NCI-H2196 treated with DMSO at 0.1 percent for 48 hours (cell line): ENCODE measurements around the gene REXO4.
"Not testable (repeated sequence)": the region's sequence is repeated elsewhere in the genome, so short reads cannot be mapped to it uniquely, and the experiment has no call there.

Experiments used
- DNase-seq: peaks from one replicate; lab custom pipeline; 2025; ENCODE audit not compliant: unreplicated experiment; lab: John Stamatoyannopoulos, UW

REXO4 gene

GRCh38 chr9:133421615-133422542, 4.1 kb upstream of the REXO4 start, which contains the start of gene ADAMTS13:
TSS of gene ADAMTS13 (plus strand) at chr9:133422367. CDS start at chr9:133422444, 77 bp downstream.
- DNase-seq, result no peak

GRCh38 chr9:133420392-133420827, 2.6 kb upstream of the REXO4 start:
- DNase-seq, result no peak

- no peak for DNase-seq
Measured at GRCh38 chr9:133419005-133419404, 1.2 kb upstream of the REXO4 start.

GRCh38 chr9:133415170-133415569, 2.6 kb downstream of the REXO4 start:
- no peak for DNase-seq

- no peak for DNase-seq
Measured at GRCh38 chr9:133408042-133408441, 9.8 kb downstream of the REXO4 start.

- DNase-seq, result peak; percentile 68
Measured at GRCh38 chr9:133406480-133407307, 11.1 kb downstream of the REXO4 start.

- DNase-seq, result no peak
Measured at GRCh38 chr9:133405508-133406438, 12.0 kb downstream of the REXO4 start.

GRCh38 chr9:133404454-133405002, 13.3 kb downstream of the REXO4 start:
- DNase-seq, result no peak

GRCh38 chr9:133403766-133404453, 13.9 kb downstream of the REXO4 start:
- DNase-seq, result peak; percentile 50

GRCh38 chr9:133402689-133403088, 15.1 kb downstream of the REXO4 start:
- no peak for DNase-seq

- no peak for DNase-seq
Measured at GRCh38 chr9:133401588-133401987, 16.2 kb downstream of the REXO4 start.

GRCh38 chr9:133400292-133400691, 17.5 kb downstream of the REXO4 start:
- no peak for DNase-seq

GRCh38 chr9:133397895-133398294, 19.9 kb downstream of the REXO4 start:
- DNase-seq, result no peak

GRCh38 chr9:133397370-133397769, 20.4 kb downstream of the REXO4 start:
- DNase-seq, result no peak

GRCh38 chr9:133396952-133397351, 20.9 kb downstream of the REXO4 start:
- no peak for DNase-seq

GRCh38 chr9:133394687-133395271, 23.0 kb downstream of the REXO4 start:
- DNase-seq, result no peak

GRCh38 chr9:133393399-133393798, 24.4 kb downstream of the REXO4 start:
- DNase-seq, result no peak

GRCh38 chr9:133392308-133392707, 25.5 kb downstream of the REXO4 start:
- DNase-seq, result not testable (repeated sequence)

- not testable (repeated sequence) for DNase-seq
Measured at GRCh38 chr9:133391449-133391848, 26.4 kb downstream of the REXO4 start.
